Astrocyte of the spinal cord (primary cell): ENCODE data around the gene MARCHF9.

ENCODE experiments used
- DNase-seq: peaks from one replicate; pipeline ENCODE4 v3.0.0; 2011; ENCODE audit warnings: low read depth, low spot score
- H3K4me3 ChIP-seq: 2 replicates; pipeline ENCODE4 v1.5.1; 2011; ENCODE audit warnings: low read depth, mild to moderate bottlenecking, low read length, moderate library complexity
- CTCF ChIP-seq: IDR thresholded peaks from 2 replicates; pipeline ENCODE4 v1.5.1; 2012; ENCODE audit warnings: low read depth, mild to moderate bottlenecking, low read length, inconsistent platforms
- in situ Hi-C: cut with HindIII; loops from 2 replicates; pipeline ENCODE4 v1.10.0; 2017; ENCODE audit warnings: low sequenced_read_pairs

Gene MARCHF9

GRCh38 chr12:57716305-57716704, 38.6 kb upstream of the MARCHF9 start:
- in situ Hi-C loops = no loop called here
- DNase-seq = no peak
- no peak overlapping the region for H3K4me3 ChIP-seq
- no peak for TF ChIP-seq CTCF

- in situ Hi-C loops = no loop called here
- DNase-seq = no peak
- no peak overlapping the region for H3K4me3 ChIP-seq
- TF ChIP-seq CTCF = no peak
These were observed 37.8 kb upstream of the MARCHF9 start for GRCh38 chr12:57717131-57717530.

- no peak for DNase-seq
- no peak overlapping the region for H3K4me3 ChIP-seq
- TF ChIP-seq CTCF = no peak
- in situ Hi-C loops = no loop called here
These were observed 36.9 kb upstream of the MARCHF9 start for GRCh38 chr12:57717846-57718640.

GRCh38 chr12:57718641-57719528, 36.0 kb upstream of the MARCHF9 start:
- no peak overlapping the region for H3K4me3 ChIP-seq
- no peak for TF ChIP-seq CTCF
- DNase-seq = no peak
- in situ Hi-C loops = no loop called here

- H3K4me3 ChIP-seq = no peak overlapping the region
- no peak for TF ChIP-seq CTCF
- DNase-seq = no peak
- in situ Hi-C loops = no loop called here
These were observed 34.9 kb upstream of the MARCHF9 start for GRCh38 chr12:57719777-57720605.
